ENCODE measurements around the gene ANXA10. TPM values are rescaled to one million over a fixed set of nuclear protein-coding genes. Genes with fewer than 3 reads are reported as not detected.
"Not testable (repeated sequence)": the region's sequence is repeated elsewhere in the genome, so short reads cannot be mapped to it uniquely, and the experiment has no call there.

Gene ANXA10
- total RNA-seq, 1 experiment from 2014 or later: not detected

DNA sequence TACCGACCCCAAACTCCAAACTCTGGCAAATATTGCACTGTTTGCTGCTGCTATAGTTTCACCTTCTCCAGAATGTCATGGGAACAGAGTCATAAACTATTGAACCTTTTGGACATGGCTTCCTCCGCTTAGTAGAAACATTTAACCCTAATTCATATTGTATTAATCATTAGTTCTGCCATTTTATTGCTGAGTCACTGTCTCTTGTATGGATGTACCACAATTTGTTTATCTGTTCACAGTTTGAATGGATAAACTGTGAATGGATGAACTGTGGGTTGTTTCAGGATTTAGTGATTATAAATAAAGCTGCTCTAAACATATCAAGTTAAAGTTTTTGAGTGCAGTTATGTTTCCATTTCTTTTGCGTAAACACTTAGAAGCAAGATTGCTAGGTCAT, 10.1 kb downstream of the ANXA10 start:
- CTCF ChIA-PET: no interaction called here
- H3K27ac ChIP-seq (ENCODE audit: low read length): no peak overlapping the region
- TF ChIP-seq POLR2AphosphoS5 (IDR thresholded peaks at IDR 0.05; ENCODE audit: low read depth, low read length): no peak
- no TSS peak for BruUV-seq (replicated peaks)
- ATAC-seq (no peak), DNase-seq (ENCODE audit: low read depth, low spot score) (no peak)
- POLR2A ChIA-PET: no interaction called here
- no peaks in the 10 kb centered on the region for H3K36me3 ChIP-seq (ENCODE audit: control insufficient read depth, insufficient read depth, low read length)
- H3K4me3 ChIP-seq (ENCODE audit: low read depth in 2 of 2, low read length in 2 of 2): no peak overlapping the region
- no peaks in the 10 kb centered on the region for H3K27me3 ChIP-seq (ENCODE audit: control insufficient read depth, insufficient read depth, low read length)
- in situ Hi-C loops (cut with HindIII; ENCODE audit: low pct_unique_long_range_greater_than_20kb, low sequenced_read_pairs): no loop called here
- intact Hi-C loops (cut with micrococcal nuclease; ENCODE audit: unreplicated experiment): no loop called here
- H3K4me1 ChIP-seq (ENCODE audit: control insufficient read depth, insufficient read depth, low read length): no peaks in the 10 kb centered on the region
- peaks cover 16% of the 10 kb centered on the region; the same call in 1 of the 2 replicates for H3K9me3 ChIP-seq (ENCODE audit: control insufficient read depth, insufficient read depth, low read depth, low read length)

- ATAC-seq (no peak), DNase-seq (ENCODE audit: low read depth, low spot score) (no peak)
- TF ChIP-seq SIN3A (IDR thresholded peaks at IDR 0.05; ENCODE audit: borderline replicate concordance, insufficient read depth, low read depth, low read length) (no peak), CTCF (IDR thresholded peaks at IDR 0.05) (no peak), TCF7L2 (IDR thresholded peaks at IDR 0.05; ENCODE audit: low read depth, low read length) (no peak), POLR2AphosphoS5 (IDR thresholded peaks at IDR 0.05; ENCODE audit: low read depth, low read length) (no peak), REST (IDR thresholded peaks at IDR 0.05; ENCODE audit: insufficient read depth in 1 of 2, low read depth in 2 of 2, low read length in 1 of 2) (no peak)
- ChIA-PET CTCF (interaction anchor here (0.5 kb wide), 1 partner anchor 410 kb away, joined by 3 read pairs; no protein-coding TSS in a partner anchor), POLR2A (no interaction called here)
- H3K9me3 ChIP-seq (ENCODE audit: control insufficient read depth, insufficient read depth, low read depth, low read length): no peaks in the 10 kb centered on the region
- H3K27ac ChIP-seq (ENCODE audit: low read length): no peak overlapping the region
- intact Hi-C loops (cut with micrococcal nuclease; ENCODE audit: unreplicated experiment): no loop called here
- no peaks in the 10 kb centered on the region for H3K4me1 ChIP-seq (ENCODE audit: control insufficient read depth, insufficient read depth, low read length)
- H3K27me3 ChIP-seq (ENCODE audit: control insufficient read depth, insufficient read depth, low read length): no peaks in the 10 kb centered on the region
- no peaks in the 10 kb centered on the region for H3K36me3 ChIP-seq (ENCODE audit: control insufficient read depth, insufficient read depth, low read length)
- in situ Hi-C loops (cut with HindIII; ENCODE audit: low pct_unique_long_range_greater_than_20kb, low sequenced_read_pairs): no loop called here
- no TSS peak for BruUV-seq (replicated peaks)
- H3K4me3 ChIP-seq (ENCODE audit: low read depth in 2 of 2, low read length in 2 of 2): no peak overlapping the region
Observed at GRCh38 chr4:168109527-168109926, 17.2 kb downstream of the ANXA10 start.

- BruUV-seq (replicated peaks); H3K4me3 ChIP-seq (ENCODE audit: low read depth in 2 of 2, low read length in 2 of 2); DNase-seq (ENCODE audit: low read depth, low spot score); in situ Hi-C loops (cut with HindIII; ENCODE audit: low pct_unique_long_range_greater_than_20kb, low sequenced_read_pairs); intact Hi-C loops (cut with micrococcal nuclease; ENCODE audit: unreplicated experiment); H3K36me3 ChIP-seq (ENCODE audit: control insufficient read depth, insufficient read depth, low read length); POLR2A ChIA-PET; H3K27me3 ChIP-seq (ENCODE audit: control insufficient read depth, insufficient read depth, low read length); H3K4me1 ChIP-seq (ENCODE audit: control insufficient read depth, insufficient read depth, low read length); H3K9me3 ChIP-seq (ENCODE audit: control insufficient read depth, insufficient read depth, low read depth, low read length); ATAC-seq; H3K27ac ChIP-seq (ENCODE audit: low read length); CTCF ChIA-PET: not testable (repeated sequence)
Observed at GRCh38 chr4:168113059-168113458, 20.7 kb downstream of the ANXA10 start.
